T-helper 1 cell (primary cell): ENCODE data around the gene PICALM.
A peak's percentile ranks its signal among the peaks of the same experiment; 100 is the strongest.

Experiments
- DNase-seq, 5 donors: peaks; one replicate each; pipeline ENCODE4 v3.0.0-alpha.2; 2012 to 2020

Gene PICALM

GRCh38 chr11:86046116-86046515 is 22.8 kb downstream of the PICALM start:
- DNase-seq, result no peak

DNA sequence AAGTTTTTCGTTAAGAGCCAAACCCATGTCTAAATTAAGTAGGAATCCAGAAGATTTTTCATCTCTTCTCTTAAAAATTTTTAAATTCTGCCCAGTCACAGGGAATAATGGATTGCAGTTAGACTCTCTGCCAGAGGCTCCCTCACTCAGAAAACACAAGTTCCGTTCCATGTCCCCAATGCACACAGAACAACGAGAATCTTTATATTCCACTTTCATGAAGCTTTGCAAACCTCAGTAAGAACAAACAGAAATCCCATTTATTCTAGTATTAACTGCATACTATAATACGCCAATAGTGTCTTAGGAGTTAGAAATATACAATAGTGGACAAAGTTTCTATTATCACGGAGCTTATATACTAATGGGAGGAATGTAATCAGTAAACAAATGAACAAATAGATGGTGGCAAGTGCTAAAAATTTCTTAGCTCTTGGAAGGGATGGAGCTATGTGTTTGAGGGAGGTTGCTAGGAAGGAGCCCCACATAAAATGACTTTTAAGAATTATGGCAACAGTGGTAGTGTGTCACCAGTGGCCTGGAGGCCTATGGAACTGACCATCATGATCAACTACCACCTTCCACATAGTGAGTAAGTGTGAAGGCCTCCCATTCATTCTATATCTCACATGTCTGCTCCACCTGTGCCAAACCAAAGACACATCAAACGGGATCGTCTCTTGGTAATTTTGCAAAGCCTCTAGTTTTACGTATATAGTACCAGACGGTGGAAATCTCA is 24.9 kb downstream of the PICALM start:
- DNase-seq, result no peak

DNA sequence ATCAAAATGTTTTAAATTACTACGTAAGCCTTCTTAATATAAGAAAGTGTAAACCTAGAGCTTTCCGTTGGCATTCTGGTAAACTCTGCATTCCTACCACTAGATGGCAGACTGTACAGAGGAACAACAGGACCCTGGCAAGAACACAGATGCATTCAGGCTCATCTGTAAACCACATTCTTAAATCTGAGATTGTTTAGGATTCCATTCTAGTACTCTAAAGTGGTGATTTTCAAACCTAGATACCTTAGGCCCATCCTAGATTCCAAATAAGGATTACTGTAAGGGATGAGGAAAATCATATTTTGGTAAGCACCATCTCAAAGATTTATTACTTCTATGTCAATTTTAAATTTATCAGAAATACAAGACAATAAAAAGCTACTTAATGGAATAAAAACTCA is 26.9 kb downstream of the PICALM start:
- DNase-seq, result peak in 4 of 5 donors; percentile 26 to 84 (median 42)

GRCh38 chr11:86040919-86041850 is 27.7 kb downstream of the PICALM start:
- no peak for DNase-seq

- no peak for DNase-seq
Measured at GRCh38 chr11:86039094-86039493, 29.8 kb downstream of the PICALM start.

DNA sequence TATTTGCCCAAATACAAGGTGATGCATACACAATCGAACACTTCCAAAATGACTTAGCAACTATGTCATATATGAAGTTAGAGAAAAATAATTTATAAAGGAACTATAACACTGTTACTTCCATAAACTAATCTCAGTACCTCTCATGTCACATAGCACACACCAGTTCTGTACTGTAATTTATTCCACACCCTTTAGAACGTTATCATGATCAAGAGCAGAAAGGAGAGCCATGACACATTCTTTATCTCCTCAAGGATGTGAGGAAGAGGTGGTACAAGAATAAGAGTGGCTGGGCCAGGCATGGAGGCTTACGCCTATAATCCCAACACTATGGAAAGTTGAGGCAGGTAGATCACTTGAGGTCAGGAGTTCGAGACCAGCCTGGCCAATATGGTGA is 31.1 kb downstream of the PICALM start:
- no peak for DNase-seq

DNA sequence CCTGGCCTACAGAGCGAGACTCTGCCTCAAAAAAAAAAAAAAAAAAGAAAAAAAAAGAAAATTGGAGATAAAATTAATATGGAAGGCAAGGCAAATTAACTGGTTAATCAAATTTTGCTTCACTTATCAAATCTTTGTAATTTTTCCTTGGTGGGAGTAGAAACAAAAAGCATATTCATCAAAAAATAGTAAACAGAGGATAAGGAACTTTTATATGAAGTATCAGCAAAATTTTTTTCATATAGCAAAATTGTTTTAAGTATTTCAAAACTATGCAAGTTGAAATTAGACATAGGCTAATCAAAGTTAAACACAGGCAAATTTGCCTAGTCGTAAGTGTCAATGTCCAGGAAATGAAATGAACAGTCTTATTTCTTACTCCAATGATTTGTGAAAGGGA is 33.0 kb downstream of the PICALM start:
- DNase-seq, result no peak

- DNase-seq, result no peak
Measured at GRCh38 chr11:86035164-86035563, 33.7 kb downstream of the PICALM start.

DNA sequence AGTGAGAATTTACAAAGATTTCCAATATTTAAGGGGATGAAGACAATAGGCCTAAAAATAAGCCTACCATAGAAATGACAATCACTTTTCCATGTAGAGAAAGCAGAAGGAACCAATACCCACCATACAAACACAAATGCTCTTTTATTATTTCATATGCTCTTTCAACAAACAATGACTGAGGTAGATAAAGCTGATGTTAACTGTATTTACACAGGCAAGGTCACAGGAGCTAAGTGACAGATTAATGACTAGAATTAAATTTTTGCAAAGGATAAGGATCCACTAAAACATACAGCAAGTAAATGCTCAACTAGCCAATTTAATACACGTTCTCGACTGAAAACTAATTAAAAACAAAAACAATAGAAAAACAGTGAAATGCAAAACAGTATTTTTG is 34.2 kb downstream of the PICALM start:
- no peak for DNase-seq

DNA sequence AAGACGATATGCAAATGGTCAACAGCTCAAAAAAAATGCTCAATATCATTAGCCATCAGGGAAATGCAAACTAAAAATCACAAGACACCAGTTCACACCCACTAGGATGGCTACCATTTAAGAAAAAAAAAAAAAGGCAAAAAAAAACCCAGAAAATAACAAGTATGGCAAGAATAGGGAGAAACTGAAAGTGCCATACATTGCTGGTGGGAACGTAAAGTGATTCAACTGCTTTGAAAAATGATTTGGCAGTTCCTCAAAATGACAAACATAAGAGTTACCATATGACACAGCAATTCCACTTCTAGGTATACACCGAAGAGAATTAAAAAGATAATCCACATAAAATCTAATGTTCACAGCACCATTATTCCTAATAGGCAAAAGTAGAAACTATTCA is 47.5 kb downstream of the PICALM start:
- peak in 1 of 5 donors; percentile 70 for DNase-seq

DNA sequence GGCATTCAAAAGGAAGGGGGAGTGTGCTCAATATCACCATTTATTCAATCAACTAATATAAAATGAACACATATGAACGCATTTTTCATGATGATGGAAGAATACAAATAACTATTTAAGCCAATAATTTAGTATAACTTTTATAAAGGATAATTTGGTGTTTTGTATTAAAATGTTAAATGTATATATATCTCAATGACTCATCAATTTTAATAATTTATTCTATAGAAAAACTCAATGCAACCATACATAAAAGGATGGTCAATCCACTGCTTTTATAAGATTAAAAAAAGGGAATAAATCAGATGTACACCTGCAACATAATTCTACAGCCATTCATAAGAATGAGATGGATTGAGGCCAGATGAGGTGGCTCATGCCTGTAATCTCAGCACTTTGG is 50.6 kb downstream of the PICALM start:
- no peak for DNase-seq

- DNase-seq, result no peak
Measured at GRCh38 chr11:86016451-86016850, 52.4 kb downstream of the PICALM start.

- DNase-seq, result no peak
Measured at GRCh38 chr11:86015699-86016098, 53.2 kb downstream of the PICALM start.

GRCh38 chr11:86014221-86014620 is 54.7 kb downstream of the PICALM start:
- no peak for DNase-seq

GRCh38 chr11:86013713-86014112 is 55.2 kb downstream of the PICALM start:
- DNase-seq, result no peak

DNA sequence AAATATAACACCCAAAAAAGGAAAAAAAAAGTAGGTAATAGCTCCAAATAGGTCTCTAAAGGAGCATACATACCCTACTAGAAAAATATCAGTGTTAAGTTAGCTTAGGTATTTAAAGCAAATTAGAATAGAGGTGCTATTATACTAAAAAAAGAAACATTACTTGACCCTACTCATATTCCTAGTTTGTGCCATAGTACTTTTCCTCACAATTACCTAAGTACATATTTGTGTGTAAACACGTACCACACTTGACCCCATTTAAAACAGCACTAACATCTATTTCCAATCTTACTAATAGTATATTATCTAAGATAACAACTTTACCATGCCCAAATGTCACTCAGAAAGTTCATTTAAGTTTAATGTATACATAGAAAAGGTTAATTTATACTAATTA is 57.7 kb downstream of the PICALM start:
- no peak for DNase-seq

DNA sequence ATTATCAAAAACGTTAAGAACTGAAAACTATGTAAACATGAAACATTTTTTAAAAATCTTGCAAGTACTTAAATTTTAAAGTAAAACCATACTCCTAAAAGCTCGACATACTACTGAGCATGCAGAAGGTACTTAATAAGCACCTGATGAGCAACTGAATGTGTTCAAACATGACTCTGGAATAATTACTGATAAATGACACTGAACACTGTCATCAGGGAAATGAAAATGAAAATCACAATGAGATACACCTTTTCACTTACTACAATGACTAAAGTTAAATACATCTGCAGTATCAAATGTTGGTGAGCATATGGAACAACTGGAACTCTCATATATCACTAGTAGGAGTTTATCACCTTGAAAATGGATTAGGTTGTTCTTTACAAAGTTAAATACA is 65.2 kb downstream of the PICALM start:
- no peak for DNase-seq

GRCh38 chr11:86002431-86002830 is 66.5 kb downstream of the PICALM start:
- no peak for DNase-seq

DNA sequence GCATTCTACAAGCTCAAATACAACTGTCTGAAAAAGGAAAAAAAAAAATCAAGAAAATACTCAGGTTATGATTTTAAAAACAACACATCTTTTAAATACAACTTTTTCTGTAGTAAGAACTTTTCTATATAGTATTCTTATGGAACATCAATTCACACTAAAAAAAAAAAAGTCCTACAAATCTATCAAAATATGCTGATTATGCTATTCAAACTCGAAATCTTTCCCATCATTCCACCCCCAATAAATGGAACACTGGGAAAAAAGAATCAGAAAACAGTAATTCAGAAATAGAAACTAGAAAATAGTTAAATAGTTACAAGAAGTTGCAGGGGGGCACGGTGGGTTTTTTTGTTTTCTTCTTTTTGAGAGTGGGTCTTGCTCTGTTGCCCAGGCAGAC is 77.4 kb downstream of the PICALM start:
- DNase-seq, result no peak

GRCh38 chr11:85989746-85990145 is 79.1 kb downstream of the PICALM start:
- no peak for DNase-seq

- DNase-seq, result no peak
Measured at GRCh38 chr11:85988780-85989179, 80.1 kb downstream of the PICALM start.

- no peak for DNase-seq
Measured at GRCh38 chr11:85977751-85978160, 91.1 kb downstream of the PICALM start.

DNA sequence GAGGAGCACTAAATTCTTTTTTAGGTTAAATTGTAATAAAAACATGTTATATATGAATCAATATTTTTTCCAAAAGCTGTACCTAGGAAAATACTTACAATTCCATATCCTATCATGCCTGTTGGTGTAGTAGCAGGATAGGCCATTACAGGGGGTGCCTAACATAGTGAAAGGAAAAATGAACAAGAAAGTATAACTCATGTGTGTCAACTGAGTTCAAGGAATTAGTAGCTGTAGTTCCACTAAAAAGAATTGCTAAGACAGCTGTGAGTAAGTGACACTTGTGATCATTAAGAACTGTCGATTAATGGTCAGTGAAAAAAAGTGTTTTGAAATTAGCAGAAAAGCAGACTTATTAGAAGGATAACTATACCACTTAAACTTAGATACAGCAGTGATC is 92.4 kb downstream of the PICALM start:
- peak in 1 of 5 donors; percentile 15 for DNase-seq

GRCh38 chr11:85974122-85974521 is 94.8 kb downstream of the PICALM start:
- no peak for DNase-seq
